GM11168 (cell line): Measurements from ENCODE around the gene FZD2.
"Not testable (repeated sequence)": the region's sequence is repeated elsewhere in the genome, so short reads cannot be mapped to it uniquely, and the experiment has no call there.

ENCODE experiments used
- in situ Hi-C: fragments of 300-500 bp; cut with MboI; formaldehyde crosslinking; loops from one replicate; pipeline ENCODE4 v1.12.0; 2022; ENCODE audit warnings: low sequenced_read_pairs; ENCODE audit not compliant: unreplicated experiment

FZD2 gene

GRCh38 chr17:44568945-44569858, 11.9 kb downstream of the FZD2 start:
- in situ Hi-C loops: no loop called here

DNA sequence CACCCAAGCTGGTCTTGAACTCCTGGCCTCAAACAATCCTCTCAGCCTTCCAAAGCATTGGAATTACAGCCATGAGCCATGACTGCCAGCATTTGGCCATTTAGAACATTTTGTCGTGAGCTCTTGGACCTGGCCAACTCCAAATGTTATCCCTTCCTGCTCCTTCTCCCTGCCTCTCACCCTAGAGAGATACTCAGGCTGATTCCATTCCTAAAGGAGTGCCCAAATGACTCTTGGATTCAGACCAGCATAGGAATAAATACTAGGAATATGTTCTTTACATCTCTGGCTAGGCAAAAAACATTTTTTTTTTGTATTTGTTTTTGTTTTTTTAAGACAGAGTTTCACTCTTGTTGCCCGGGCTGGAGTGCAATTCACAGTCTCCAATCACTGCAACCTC, 15.5 kb downstream of the FZD2 start:
- in situ Hi-C loops: no loop called here

GRCh38 chr17:44575403-44575802, 18.1 kb downstream of the FZD2 start:
- in situ Hi-C loops: no loop called here

DNA sequence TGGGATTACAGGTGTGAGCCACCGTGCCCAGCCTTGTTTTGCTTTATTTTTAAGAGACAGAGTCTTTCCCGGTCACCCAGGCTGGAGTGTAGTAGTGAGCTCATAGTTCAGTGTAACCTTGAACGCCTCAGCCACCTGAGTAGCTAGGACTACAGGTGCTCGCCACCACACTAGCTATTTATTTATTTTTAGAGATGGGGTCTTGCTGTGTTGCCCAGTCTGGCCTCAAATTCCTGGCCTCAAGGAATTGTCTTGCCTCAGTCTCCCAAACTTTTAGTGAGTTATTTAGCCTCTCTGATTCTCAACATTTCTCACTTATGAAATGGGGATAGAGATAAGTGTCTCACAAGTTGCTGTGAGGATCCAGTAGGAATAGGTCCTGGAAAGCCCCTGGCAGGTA, 21.7 kb downstream of the FZD2 start:
- in situ Hi-C loops: no loop called here

- in situ Hi-C loops: no loop called here
These were observed 24.6 kb downstream of the FZD2 start for GRCh38 chr17:44581868-44582267.

- in situ Hi-C loops: no loop called here
These were observed 27.2 kb downstream of the FZD2 start for GRCh38 chr17:44584443-44584842.

GRCh38 chr17:44585315-44585714, 28.0 kb downstream of the FZD2 start:
- in situ Hi-C loops: no loop called here

- in situ Hi-C loops: no loop called here
These were observed 30.1 kb downstream of the FZD2 start for GRCh38 chr17:44587339-44587738.

DNA sequence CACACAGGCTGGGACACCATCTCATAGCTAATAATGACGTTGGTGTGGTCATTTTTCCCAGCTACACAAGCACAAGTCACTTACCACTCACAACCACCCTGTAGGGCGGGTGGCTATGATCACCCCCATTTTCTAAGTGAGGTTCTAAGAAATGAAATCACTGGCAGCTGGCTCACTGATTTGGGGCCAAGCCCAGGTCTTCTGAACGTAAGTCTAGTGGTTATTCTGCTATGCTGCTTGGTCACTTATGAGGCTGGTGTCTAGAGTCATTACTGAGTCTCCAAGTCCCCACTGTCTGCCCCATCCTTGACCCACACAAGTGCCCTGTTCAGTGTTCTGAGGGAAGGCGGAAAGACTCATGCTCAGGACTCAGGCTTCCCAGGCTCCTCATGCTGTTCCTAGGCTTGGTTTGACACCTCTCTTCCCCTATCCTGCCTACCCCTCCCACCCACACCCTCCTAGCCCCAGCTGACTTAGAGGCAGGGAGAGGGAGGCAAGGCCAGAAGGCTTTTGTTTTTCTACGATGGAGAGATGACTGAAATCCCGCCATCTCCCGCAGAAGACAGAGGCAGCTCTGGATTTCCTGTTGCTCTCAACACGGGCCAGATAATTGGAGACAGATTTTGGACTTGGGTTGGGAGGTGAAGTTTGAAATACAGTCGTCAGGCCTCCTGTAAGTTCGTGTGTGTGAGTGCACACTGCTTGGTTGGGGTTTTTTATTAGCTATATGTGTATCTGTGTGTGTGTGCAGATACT, 32.2 kb downstream of the FZD2 start:
- in situ Hi-C loops: no loop called here

DNA sequence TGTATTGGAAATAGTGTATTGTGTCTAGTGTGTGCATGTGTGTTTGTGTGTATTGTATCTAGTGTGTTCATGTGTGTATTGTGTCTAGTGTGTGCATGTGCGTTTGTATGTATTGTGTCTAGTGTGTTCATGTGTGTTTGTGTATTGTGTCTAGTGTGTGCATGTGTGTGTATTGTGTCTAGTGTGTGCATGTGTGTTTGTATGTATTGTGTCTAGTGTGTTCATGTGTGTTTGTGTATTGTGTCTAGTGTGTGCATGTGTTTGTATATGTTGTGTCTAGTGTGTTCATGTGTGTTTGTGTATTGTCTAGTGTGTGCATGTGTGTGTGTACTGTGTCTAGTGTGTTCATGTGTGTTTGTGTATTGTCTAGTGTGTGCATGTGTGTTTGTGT, 32.8 kb downstream of the FZD2 start:
- in situ Hi-C loops: not testable (repeated sequence)

- in situ Hi-C loops: not testable (repeated sequence)
These were observed 33.5 kb downstream of the FZD2 start for GRCh38 chr17:44590762-44591161.

GRCh38 chr17:44591206-44591605, 33.9 kb downstream of the FZD2 start:
- in situ Hi-C loops: no loop called here

- in situ Hi-C loops: no loop called here
These were observed 35.9 kb downstream of the FZD2 start for GRCh38 chr17:44593156-44593555.

GRCh38 chr17:44595216-44595775, 38.0 kb downstream of the FZD2 start:
- in situ Hi-C loops: no loop called here

DNA sequence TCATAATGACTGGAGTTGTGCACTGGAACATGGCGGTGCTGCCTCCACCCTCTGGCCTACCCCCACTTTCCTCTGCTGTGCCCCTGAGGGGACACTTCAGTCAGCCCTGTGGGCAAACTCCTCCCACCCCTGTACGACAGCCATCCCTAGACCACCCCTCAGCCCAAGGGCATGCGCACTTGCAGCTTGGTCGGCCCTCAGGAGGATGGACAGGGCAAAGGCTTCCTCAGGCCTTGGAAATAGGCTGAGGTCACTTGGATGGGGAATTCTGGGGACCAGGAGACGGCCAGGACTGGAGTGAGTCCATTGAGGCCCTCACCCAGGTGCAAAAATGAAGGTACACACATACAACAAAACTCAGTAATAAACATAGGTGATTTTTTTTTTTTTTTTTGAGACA, 41.0 kb downstream of the FZD2 start:
- in situ Hi-C loops: no loop called here

DNA sequence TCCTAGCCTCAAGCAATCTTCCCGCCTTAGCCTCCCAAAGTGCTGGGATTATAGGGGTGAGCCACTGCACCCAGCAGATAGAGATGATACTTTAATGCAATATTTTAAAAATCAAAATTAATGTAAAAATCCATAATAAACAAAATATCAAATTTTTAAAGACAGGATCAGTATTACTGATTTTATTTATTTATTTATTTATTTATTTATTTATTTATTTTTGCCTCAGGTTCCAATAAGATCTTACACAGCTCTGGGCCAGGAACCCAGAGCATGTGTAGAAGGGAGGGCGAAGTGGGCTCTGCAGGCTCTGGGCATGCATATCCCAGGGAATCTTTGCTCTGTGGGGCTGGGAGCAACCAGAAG, 41.6 kb downstream of the FZD2 start:
- in situ Hi-C loops: no loop called here

- in situ Hi-C loops: no loop called here
These were observed 42.3 kb downstream of the FZD2 start for GRCh38 chr17:44599298-44600175.

- in situ Hi-C loops: no loop called here
These were observed 44.3 kb downstream of the FZD2 start for GRCh38 chr17:44601539-44601938.

DNA sequence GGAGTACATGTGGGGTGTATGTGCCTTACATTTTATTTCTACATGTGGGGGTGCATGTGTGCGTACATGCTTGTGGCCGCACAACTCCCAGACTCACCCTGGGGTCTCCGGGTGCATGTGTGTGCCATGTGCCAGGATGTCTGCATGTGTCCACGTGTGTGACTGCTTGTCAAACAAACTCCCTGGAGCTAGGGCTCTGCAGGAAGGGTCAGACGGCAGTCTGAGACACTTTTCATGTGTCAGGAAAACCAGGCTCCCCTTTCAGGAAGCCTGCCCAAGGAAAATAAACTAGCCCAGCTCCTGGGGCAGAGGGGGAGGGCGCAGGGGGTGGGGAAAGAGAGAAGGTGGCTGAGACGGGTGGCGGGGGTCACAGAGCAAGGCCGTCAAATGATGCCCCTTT, 44.7 kb downstream of the FZD2 start:
- in situ Hi-C loops: no loop called here

DNA sequence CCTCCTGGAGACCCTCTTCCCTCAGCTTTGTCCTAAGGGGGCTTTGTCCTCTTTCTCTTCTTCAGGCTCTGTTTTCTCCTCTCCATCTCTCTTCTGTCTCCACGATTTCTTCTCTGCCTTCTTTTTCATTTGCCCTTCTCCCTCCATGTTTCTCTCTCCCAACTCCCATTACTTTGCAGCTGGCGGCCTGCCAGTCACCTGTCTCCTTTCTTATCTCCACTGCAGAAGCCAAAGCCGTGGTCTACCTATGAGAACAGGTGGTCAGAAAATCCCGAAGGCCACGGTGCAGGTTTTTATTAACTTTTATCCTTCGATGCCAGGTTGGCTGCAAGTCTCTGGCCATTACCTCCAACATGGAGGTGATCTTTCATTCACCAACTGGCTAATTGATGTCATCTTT, 45.1 kb downstream of the FZD2 start:
- in situ Hi-C loops: no loop called here
